HEK293T (cell line): Measurements from ENCODE around the gene MCCC1.

Experiments
- CTCF ChIA-PET: fragments of 350-600 bp; formaldehyde crosslinking; extraction: SDS; loops from one replicate; lab custom pipeline; 2021; ENCODE audit warnings: antibody characterized with exemption, inconsistent platforms; lab: Yijun Ruan, JAX
- POLR2A ChIA-PET: fragments of 350-600 bp; formaldehyde crosslinking; extraction: SDS; loops from one replicate; lab custom pipeline; 2020; ENCODE audit warnings: antibody characterized with exemption, inconsistent platforms; lab: Yijun Ruan, JAX
- DNase-seq: peaks from one replicate; pipeline ENCODE4 v3.0.0; 2012; ENCODE audit warnings: mixed read lengths; ENCODE audit errors: extremely low spot score
- ARNT ChIP-seq: fragments of 450-650 bp; IDR thresholded peaks from 2 replicates; pipeline ENCODE4 v1.6.1; 2017; ENCODE audit warnings: mild to moderate bottlenecking
- BHLHE40 ChIP-seq: fragments of 450-650 bp; IDR thresholded peaks from 2 replicates; pipeline ENCODE4 v1.6.1; 2016; ENCODE audit warnings: mild to moderate bottlenecking, moderate library complexity, borderline replicate concordance
- CTBP1 ChIP-seq: fragments of 450-650 bp; IDR thresholded peaks from 2 replicates; pipeline ENCODE4 v1.6.1; 2016; ENCODE audit warnings: borderline replicate concordance
- ELF4 ChIP-seq: fragments of 450-650 bp; IDR thresholded peaks from 2 replicates; pipeline ENCODE4 v1.6.1; 2017; ENCODE audit warnings: antibody characterized with exemption
- FOXA1 ChIP-seq: fragments of 450-650 bp; IDR thresholded peaks from 2 replicates; pipeline ENCODE4 v1.6.1; 2016; ENCODE audit warnings: mild to moderate bottlenecking
- FOXK2 ChIP-seq: fragments of 450-650 bp; IDR thresholded peaks from 2 replicates; pipeline ENCODE4 v1.6.1; 2016; ENCODE audit warnings: mild to moderate bottlenecking
- FOXM1 ChIP-seq: fragments of 450-650 bp; IDR thresholded peaks from 2 replicates; pipeline ENCODE4 v1.6.1; 2017; ENCODE audit warnings: mild to moderate bottlenecking, borderline replicate concordance
- HDGF ChIP-seq: fragments of 450-650 bp; IDR thresholded peaks from 2 replicates; pipeline ENCODE4 v1.6.1; 2017; ENCODE audit warnings: antibody characterized with exemption, borderline replicate concordance
- L3MBTL2 ChIP-seq: fragments of 450-650 bp; conservative IDR thresholded peaks from 2 replicates; pipeline ENCODE4 v1.6.1; 2016; ENCODE audit warnings: mild to moderate bottlenecking
- LEF1 ChIP-seq: fragments of 450-650 bp; IDR thresholded peaks from 2 replicates; pipeline ENCODE4 v1.6.1; 2017; ENCODE audit warnings: mild to moderate bottlenecking, borderline replicate concordance
- NFRKB ChIP-seq: fragments of 450-650 bp; IDR thresholded peaks from 2 replicates; pipeline ENCODE4 v1.6.1; 2016; ENCODE audit warnings: mild to moderate bottlenecking, moderate library complexity
- SP1 ChIP-seq: fragments of 450-650 bp; IDR thresholded peaks from 2 replicates; pipeline ENCODE4 v1.6.1; 2017
- SUZ12 ChIP-seq: fragments of 450-650 bp; IDR thresholded peaks from 2 replicates; pipeline ENCODE4 v1.6.1; 2016; ENCODE audit warnings: mild to moderate bottlenecking
- TARDBP ChIP-seq: fragments of 450-650 bp; IDR thresholded peaks from 2 replicates; pipeline ENCODE4 v1.6.1; 2016
- ZNF384 ChIP-seq: fragments of 450-650 bp; IDR thresholded peaks from 2 replicates; pipeline ENCODE4 v1.6.1; 2016
- TF ChIP-seq, protein P1 (sequence below): fragments of 450-650 bp; IDR thresholded peaks from 2 replicates; pipeline ENCODE4 v1.6.1; 2016

Gene MCCC1

DNA sequence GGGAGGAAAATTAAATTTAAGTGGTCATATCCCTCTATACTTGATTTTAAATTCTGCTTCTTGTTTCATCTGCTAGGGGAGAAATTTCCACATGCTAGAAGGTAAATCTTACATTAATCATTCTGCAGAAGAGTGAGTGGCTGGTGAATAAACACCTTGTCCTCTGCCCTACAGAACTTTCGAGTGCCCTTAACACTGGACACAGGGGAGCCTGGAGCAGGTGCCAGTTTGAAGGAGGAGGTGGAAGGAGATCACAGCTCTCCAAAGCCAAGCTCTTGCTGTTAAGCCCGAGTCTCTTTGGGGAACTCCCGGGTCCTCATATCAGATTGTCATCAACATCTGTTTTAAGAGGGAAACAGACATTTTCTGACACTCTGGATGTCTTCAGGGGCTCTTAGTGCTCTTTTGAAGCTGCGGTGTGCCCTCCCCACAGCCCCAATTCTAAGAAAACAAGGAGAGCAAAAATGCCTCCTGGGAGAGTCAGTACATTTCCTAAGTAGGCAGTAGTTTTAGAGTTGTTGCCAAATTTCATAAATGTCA, 32.0 kb upstream of the MCCC1 start:
- DNase-seq: no peak
- ChIA-PET CTCF (no interaction called here), POLR2A (no interaction called here)
- no peak for TF ChIP-seq BHLHE40
- TF ChIP-seq FOXK2: no peak
- TF ChIP-seq ZNF384: no peak
- no peak for TF ChIP-seq CTBP1
- TF ChIP-seq FOXA1: no peak
- no peak for TF ChIP-seq SP1
- TF ChIP-seq NFRKB: no peak
- TF ChIP-seq HDGF: no peak
- no peak for TF ChIP-seq TARDBP
- no peak for TF ChIP-seq ELF4

DNA sequence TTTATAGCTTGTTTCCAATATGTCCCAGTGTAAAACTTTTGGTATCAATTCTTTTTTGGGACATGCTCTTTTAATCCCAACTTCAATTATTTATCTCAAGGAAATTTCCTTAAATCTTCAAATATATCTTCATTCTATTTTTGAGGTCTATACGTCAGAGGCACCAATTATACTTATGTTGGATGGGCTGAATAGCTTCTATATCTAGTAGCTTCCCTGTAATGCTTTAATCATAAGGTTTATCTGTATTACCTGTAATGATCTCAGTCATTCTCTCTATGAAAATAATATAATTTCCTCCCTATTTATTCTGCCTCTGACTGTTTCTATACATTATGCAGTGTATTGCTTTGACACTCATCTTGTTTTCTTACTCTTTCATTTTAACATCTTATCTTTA, 29.9 kb upstream of the MCCC1 start:
- ChIA-PET POLR2A (no interaction called here), CTCF (no interaction called here)
- no peak for TF ChIP-seq CTBP1
- DNase-seq: no peak

DNA sequence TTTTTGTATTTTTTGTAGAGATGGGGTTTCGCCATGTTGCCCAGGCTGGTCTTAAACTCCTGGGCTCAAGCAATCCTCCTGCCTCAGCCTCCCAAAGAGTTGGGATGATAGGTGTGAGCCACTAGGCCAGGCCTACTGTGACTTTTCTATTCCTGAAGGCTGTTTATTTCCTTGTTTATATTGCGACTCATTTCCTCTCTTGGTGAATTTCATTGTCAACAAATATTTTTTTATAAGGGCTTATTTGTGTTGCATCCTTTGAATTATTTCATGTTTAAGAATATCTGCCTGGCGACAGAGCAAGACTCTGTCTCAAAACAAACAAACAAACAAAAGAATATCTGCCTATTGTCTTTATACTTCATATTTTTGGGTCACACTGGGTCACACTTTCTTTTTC, 29.4 kb upstream of the MCCC1 start:
- TF ChIP-seq FOXK2: no peak
- no peak for TF ChIP-seq FOXM1
- no peak for TF ChIP-seq ZNF384
- no peak for TF ChIP-seq FOXA1
- no peak for TF ChIP-seq L3MBTL2
- TF ChIP-seq SUZ12: no peak
- no peak for TF ChIP-seq ELF4
- TF ChIP-seq BHLHE40: no peak
- no peak for TF ChIP-seq TARDBP
- ChIA-PET POLR2A (no interaction called here), CTCF (no interaction called here)
- DNase-seq: no peak

DNA sequence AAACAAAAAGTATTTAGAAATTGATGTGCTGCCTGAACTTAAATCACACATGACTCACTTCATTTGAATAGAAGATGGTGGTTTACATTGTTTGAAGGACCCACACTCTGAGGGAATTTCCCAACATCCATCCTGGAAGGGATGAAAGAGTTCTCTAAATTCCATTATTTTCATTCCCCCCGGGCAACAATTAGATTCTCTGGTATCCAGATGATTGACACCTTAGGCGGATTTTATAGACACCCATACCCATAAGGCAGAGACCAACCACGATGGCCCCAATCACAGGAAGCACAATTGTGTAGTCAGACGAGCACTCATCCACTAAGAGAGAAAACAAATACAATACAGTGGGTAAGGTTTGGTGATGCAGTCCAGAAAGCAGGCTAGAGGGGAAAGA, 24.6 kb upstream of the MCCC1 start:
- ChIA-PET CTCF (interaction anchor here (1.1 kb wide), 1 partner anchor 61 kb away, joined by 4 read pairs; no protein-coding TSS in a partner anchor), POLR2A (no interaction called here)
- TF ChIP-seq BHLHE40: no peak
- no peak for TF ChIP-seq LEF1
- TF ChIP-seq FOXK2: no peak
- no peak for TF ChIP-seq FOXM1
- TF ChIP-seq, protein P1, sequence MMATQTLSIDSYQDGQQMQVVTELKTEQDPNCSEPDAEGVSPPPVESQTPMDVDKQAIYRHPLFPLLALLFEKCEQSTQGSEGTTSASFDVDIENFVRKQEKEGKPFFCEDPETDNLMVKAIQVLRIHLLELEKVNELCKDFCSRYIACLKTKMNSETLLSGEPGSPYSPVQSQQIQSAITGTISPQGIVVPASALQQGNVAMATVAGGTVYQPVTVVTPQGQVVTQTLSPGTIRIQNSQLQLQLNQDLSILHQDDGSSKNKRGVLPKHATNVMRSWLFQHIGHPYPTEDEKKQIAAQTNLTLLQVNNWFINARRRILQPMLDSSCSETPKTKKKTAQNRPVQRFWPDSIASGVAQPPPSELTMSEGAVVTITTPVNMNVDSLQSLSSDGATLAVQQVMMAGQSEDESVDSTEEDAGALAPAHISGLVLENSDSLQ: 0 out of 2 replicates have a peak, but pooled peaks have one; percentile 51
- DNase-seq: no peak

DNA sequence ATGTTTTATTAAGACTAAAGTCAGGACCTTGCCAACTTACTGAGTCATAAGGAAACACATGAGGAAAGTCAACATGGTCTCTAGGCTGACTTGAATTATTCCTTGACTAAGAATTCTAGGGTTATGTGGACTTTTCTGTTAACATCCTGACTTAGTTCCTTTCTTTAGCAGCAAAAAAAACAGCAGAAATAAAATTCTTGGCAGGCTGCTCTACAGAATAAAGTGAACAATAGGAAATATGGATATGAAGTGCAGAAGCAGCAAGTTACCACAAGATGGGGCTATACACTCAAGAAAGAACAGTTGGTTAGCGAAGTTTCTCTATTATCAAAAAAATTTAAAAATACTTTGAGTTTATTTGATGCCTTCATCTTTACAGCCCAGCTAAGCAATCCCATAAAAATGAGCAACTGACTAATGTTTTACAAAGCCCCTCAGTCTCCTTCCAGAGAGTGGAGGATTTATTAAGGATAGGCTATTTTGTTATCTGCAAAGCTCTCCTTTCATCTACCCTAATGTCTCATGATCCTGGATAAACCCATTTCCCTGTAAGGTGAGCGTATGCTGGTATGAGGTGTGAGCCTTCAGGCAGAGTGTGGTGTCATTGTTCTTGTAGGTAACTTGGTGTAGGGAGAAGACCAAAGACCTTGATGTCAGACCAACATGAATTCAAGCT, 23.1 kb upstream of the MCCC1 start:
- ChIA-PET POLR2A (no interaction called here), CTCF (interaction anchor here (0.7 to 1.5 kb wide), 4 partner anchors 62 to 261 kb away, joined by 3 to 10 read pairs (median 4); no protein-coding TSS in a partner anchor)
- DNase-seq: peak; percentile 26
- no peak for TF ChIP-seq NFRKB
- TF ChIP-seq SP1: no peak
- TF ChIP-seq FOXM1: no peak
- no peak for TF ChIP-seq ZNF384
- no peak for TF ChIP-seq TARDBP
- no peak for TF ChIP-seq SUZ12
- TF ChIP-seq L3MBTL2: no peak
- TF ChIP-seq FOXK2: no peak
- TF ChIP-seq ARNT: no peak
- TF ChIP-seq HDGF: no peak
- TF ChIP-seq FOXA1: no peak
- TF ChIP-seq LEF1: no peak
- TF ChIP-seq, protein P1: no peak

DNA sequence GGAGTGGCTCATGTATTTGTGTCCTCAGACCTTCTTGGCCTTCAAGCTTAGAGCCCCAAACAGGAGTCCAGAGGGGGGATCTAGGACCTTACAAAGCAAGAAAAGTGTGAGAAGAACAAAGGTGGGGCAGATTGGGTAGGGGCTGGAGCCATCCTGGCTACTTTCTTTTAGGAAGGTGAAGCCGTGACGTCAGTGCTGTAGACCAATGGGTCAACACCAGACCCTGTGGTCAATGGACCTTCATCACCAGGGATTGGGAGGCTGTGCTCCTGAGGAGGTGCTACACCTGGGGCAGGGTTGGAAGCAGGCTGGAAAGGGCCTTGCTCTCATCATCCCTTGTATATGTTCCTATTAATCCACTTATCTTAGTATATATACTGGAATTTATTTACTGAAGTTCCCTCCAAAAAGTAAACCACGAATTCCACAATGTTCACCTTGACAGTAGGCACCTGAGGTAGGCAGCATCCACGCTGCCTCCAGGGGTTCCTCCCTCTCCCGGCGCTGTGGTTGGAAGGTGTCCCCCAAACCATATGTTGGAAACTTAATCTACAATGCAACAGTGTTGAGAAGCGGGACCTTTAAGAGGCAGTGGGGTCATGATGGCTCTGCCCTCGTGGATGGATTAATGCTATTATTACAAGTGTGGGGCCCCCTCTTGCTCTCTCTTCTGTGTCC, 21.4 kb upstream of the MCCC1 start:
- CTCF ChIA-PET: no interaction called here
- no peak for DNase-seq

More for the DNA sequence above, 21.4 kb upstream of the MCCC1 start:
- POLR2A ChIA-PET: no interaction called here
- TF ChIP-seq CTBP1 (no peak), FOXA1 (no peak), SP1 (no peak), ELF4 (no peak), ARNT (no peak), LEF1 (no peak), FOXM1 (no peak), TARDBP (no peak), L3MBTL2 (no peak), FOXK2 (no peak), HDGF (no peak), BHLHE40 (no peak), SUZ12 (no peak), NFRKB (no peak), ZNF384 (no peak)
- TF ChIP-seq, protein P1: no peak
